Caco-2 (cell line): ENCODE measurements around the gene EXOSC1. TPM values are rescaled to one million over a fixed set of nuclear protein-coding genes. Genes with fewer than 3 reads are reported as not detected.

ENCODE experiments used
- BruUV-seq: library from RNA; stranded (reverse); fragments of 400-500 nt; replicated peaks from 2 replicates; lab custom pipeline; 2021; lab: Mats Ljungman, UMichigan
- CTCF ChIA-PET: fragments of 300-600 bp; sonication (Branson Sonifier 250); formaldehyde crosslinking; loops from one replicate; lab custom pipeline; 2022; ENCODE audit warnings: antibody characterized with exemption; lab: Charles Lee
- POLR2A ChIA-PET: fragments of 300-600 bp; sonication (Branson Sonifier 250); formaldehyde crosslinking; loops from one replicate; lab custom pipeline; 2022; ENCODE audit warnings: antibody characterized with exemption; lab: Charles Lee
- DNase-seq, 2 experiments: peaks; one replicate each; pipeline versions ENCODE4 v3.0.0 to v3.0.0-alpha.2; 2020 to 2022
- H3K27me3 ChIP-seq: replicated peaks from 2 replicates; pipeline ENCODE4 v1.6.0; 2011; ENCODE audit warnings: low read length; ENCODE audit not compliant: control insufficient read depth, insufficient read depth
- H3K36me3 ChIP-seq: 2 replicates; pipeline ENCODE4 v1.5.1; 2011; ENCODE audit warnings: low read length; ENCODE audit not compliant: control insufficient read depth, insufficient read depth
- H3K4me1 ChIP-seq: fragments of 250-450 bp; sonication (Bioruptor Pico); 2 replicates; pipeline ENCODE4 v1.5.1; 2020; ENCODE audit warnings: mild to moderate bottlenecking
- H3K4me3 ChIP-seq: 2 replicates; pipeline ENCODE4 v1.5.1; 2011; ENCODE audit warnings: low read depth, mild to moderate bottlenecking, control low read depth, low read length
- H3K9me3 ChIP-seq: fragments of 250-450 bp; sonication (Bioruptor Pico); 2 replicates; pipeline ENCODE4 v1.5.1; 2020; ENCODE audit warnings: mild to moderate bottlenecking, moderate library complexity
- H3K27ac Mint-ChIP-seq: one replicate; pipeline ENCODE4 v1.8.0; 2022; ENCODE audit warnings: mixed read lengths; ENCODE audit not compliant: unreplicated experiment
- H3K27me3 Mint-ChIP-seq: one replicate; pipeline ENCODE4 v1.8.0; 2022; ENCODE audit warnings: mixed read lengths; ENCODE audit not compliant: insufficient read depth, unreplicated experiment
- H3K36me3 Mint-ChIP-seq: one replicate; pipeline ENCODE4 v1.8.0; 2022; ENCODE audit warnings: mild to moderate bottlenecking, mixed read lengths; ENCODE audit not compliant: insufficient read depth, unreplicated experiment
- H3K4me1 Mint-ChIP-seq: one replicate; pipeline ENCODE4 v1.8.0; 2022; ENCODE audit warnings: low read depth, mixed read lengths; ENCODE audit not compliant: unreplicated experiment
- H3K4me3 Mint-ChIP-seq: one replicate; pipeline ENCODE4 v1.8.0; 2022; ENCODE audit warnings: mild to moderate bottlenecking, moderate library complexity, mixed read lengths; ENCODE audit not compliant: unreplicated experiment
- H3K9me3 Mint-ChIP-seq: one replicate; pipeline ENCODE4 v1.8.0; 2022; ENCODE audit warnings: mixed read lengths; ENCODE audit not compliant: unreplicated experiment
- CTCF ChIP-seq, 2 experiments: fragments of 200-600 bp in 1 of 2; IDR thresholded peaks; 1 replicate in 1 of 2; 2 replicates in 1 of 2; pipeline versions ENCODE4 v1.5.1 to v1.8.0; 2011 to 2022; ENCODE audit warnings: antibody characterized with exemption in 1 of 2, control low read depth in 1 of 2, inconsistent platforms in 1 of 2, low read depth in 1 of 2, low read length in 1 of 2, mild to moderate bottlenecking in 1 of 2, moderate library complexity in 1 of 2; ENCODE audit not compliant: insufficient read depth in 1 of 2, severe bottlenecking in 1 of 2, unreplicated experiment in 1 of 2
- intact Hi-C: fragments of 100-400 bp; cut with micrococcal nuclease; formaldehyde crosslinking; loops from one replicate; pipeline ENCODE4 v1.10.0; 2022; ENCODE audit not compliant: unreplicated experiment
- total RNA-seq: library from RNA; stranded (reverse); gene quantifications from 2 replicates; pipeline ENCODE4 v1.2.3, GENCODE V29; 2022

Gene EXOSC1
- total RNA-seq, 1 experiment from 2014 or later: 84.7 TPM

GRCh38 chr10:97412891-97413304 lies 32.9 kb downstream of the EXOSC1 start:
- no peak for DNase-seq
- CTCF ChIA-PET: interaction anchor here (1.2 kb wide), 1 partner anchor 12 kb away, joined by 3 read pairs; the partner anchor contains the start of gene RRP12
- Mint-ChIP-seq H3K4me3 (no peak overlapping the region), H3K27ac (no peak overlapping the region), H3K36me3 (peaks cover 5% of the 10 kb centered on the region), H3K9me3 (no peaks in the 10 kb centered on the region), H3K27me3 (no peaks in the 10 kb centered on the region), H3K4me1 (peaks cover 14% of the 10 kb centered on the region)
- H3K4me3 ChIP-seq: no peak overlapping the region
- no TSS peak for BruUV-seq
- POLR2A ChIA-PET: no interaction called here
- H3K27me3 ChIP-seq: no peaks in the 10 kb centered on the region
- no peak for TF ChIP-seq CTCF (IDR thresholded peaks at IDR 0.05; ENCODE audit: insufficient read depth in 1 of 2, low read depth in 1 of 2, low read length in 1 of 2, severe bottlenecking in 1 of 2, unreplicated experiment in 1 of 2)
- intact Hi-C loops: no loop called here
- no peaks in the 10 kb centered on the region for H3K36me3 ChIP-seq
- peaks cover 12% of the 10 kb centered on the region for H3K4me1 ChIP-seq
- H3K9me3 ChIP-seq: no peaks in the 10 kb centered on the region

GRCh38 chr10:97411406-97411805 lies 34.4 kb downstream of the EXOSC1 start:
- Mint-ChIP-seq H3K4me1 (peaks cover 7% of the 10 kb centered on the region), H3K27ac (no peak overlapping the region), H3K4me3 (no peak overlapping the region), H3K9me3 (no peaks in the 10 kb centered on the region), H3K27me3 (no peaks in the 10 kb centered on the region), H3K36me3 (peaks cover 10% of the 10 kb centered on the region)
- POLR2A ChIA-PET: no interaction called here
- peak; percentile 41 to 58 for DNase-seq
- H3K27me3 ChIP-seq: no peaks in the 10 kb centered on the region
- intact Hi-C loops: no loop called here
- no TSS peak for BruUV-seq
- TF ChIP-seq CTCF (IDR thresholded peaks at IDR 0.05; ENCODE audit: insufficient read depth in 1 of 2, low read depth in 1 of 2, low read length in 1 of 2, severe bottlenecking in 1 of 2, unreplicated experiment in 1 of 2): no peak
- H3K4me1 ChIP-seq: peaks cover 10% of the 10 kb centered on the region
- H3K9me3 ChIP-seq: no peaks in the 10 kb centered on the region
- H3K4me3 ChIP-seq: no peak overlapping the region
- no peaks in the 10 kb centered on the region for H3K36me3 ChIP-seq
- CTCF ChIA-PET: interaction anchor here (1.1 kb wide), 1 partner anchor 10 kb away, joined by 6 read pairs; the partner anchor contains the start of gene RRP12

GRCh38 chr10:97408496-97408992 lies 37.3 kb downstream of the EXOSC1 start:
- Mint-ChIP-seq H3K36me3 (peaks cover 10% of the 10 kb centered on the region), H3K4me3 (no peak overlapping the region), H3K27ac (peak overlapping the region; percentile 48), H3K9me3 (no peaks in the 10 kb centered on the region), H3K4me1 (peaks cover 6% of the 10 kb centered on the region), H3K27me3 (no peaks in the 10 kb centered on the region)
- no peaks in the 10 kb centered on the region for H3K9me3 ChIP-seq
- ChIA-PET CTCF (interaction anchor here (0.7 kb wide), 2 partner anchors 17 to 29 kb away, joined by 3 to 8 read pairs; no protein-coding TSS in a partner anchor), POLR2A (no interaction called here)
- DNase-seq: no peak
- BruUV-seq: no TSS peak
- H3K4me1 ChIP-seq: peaks cover 10% of the 10 kb centered on the region
- H3K27me3 ChIP-seq: no peaks in the 10 kb centered on the region
- H3K4me3 ChIP-seq: no peak overlapping the region
- intact Hi-C loops: loop anchor here (10.0 kb wide), 1 partner anchor 326 kb away; the partner anchor contains the start of gene ZFYVE27
- TF ChIP-seq CTCF (IDR thresholded peaks at IDR 0.05; ENCODE audit: insufficient read depth in 1 of 2, low read depth in 1 of 2, low read length in 1 of 2, severe bottlenecking in 1 of 2, unreplicated experiment in 1 of 2): no peak
- no peaks in the 10 kb centered on the region for H3K36me3 ChIP-seq
